Lower leg skin (tissue), 4 donors: ENCODE data around the gene SYT6. TPM values are rescaled to one million over a fixed set of nuclear protein-coding genes. Genes with fewer than 3 reads are reported as not detected.

Source experiments
- DNase-seq, 2 donors: peaks; one replicate each; pipeline ENCODE4 v3.0.0-alpha.2; 2019; ENCODE audit warnings: low spot score in 2 of 2
- H3K4me3 ChIP-seq: fragments of 200-600 bp; sonication (generic); 2 replicates; pipeline ENCODE4 v1.5.1; 2017; ENCODE audit warnings: mild to moderate bottlenecking, low read depth; ENCODE audit not compliant: poor library complexity, severe bottlenecking
- CTCF ChIP-seq, 3 donors: fragments of 450-650 bp; IDR thresholded peaks; one replicate each; pipeline ENCODE4 v1.5.1; 2016; ENCODE audit warnings: antibody characterized with exemption in 3 of 3, mild to moderate bottlenecking in 3 of 3, moderate library complexity in 2 of 3
- POLR2A ChIP-seq, 2 donors: fragments of 450-650 bp; IDR thresholded peaks; one replicate each; pipeline ENCODE4 v1.6.1; 2016 to 2017; ENCODE audit warnings: antibody characterized with exemption in 2 of 2, mild to moderate bottlenecking in 1 of 2, moderate library complexity in 1 of 2
- WGBS, 2 donors: methylation state at CpG; one replicate each; pipeline ENCODE4 v1.1.5; 2018; 5-methylcytosine and 5-hydroxymethylcytosine counted together
- intact Hi-C: fragments of 100-400 bp; cut with DNase I; formaldehyde crosslinking; loops from one replicate; pipeline ENCODE4 v1.15.0; 2023; ENCODE audit warnings: low total_unique reads
- total RNA-seq, 4 donors: library from RNA; depleted of rRNA; stranded (reverse); fragments of >200 nt; gene quantifications; one replicate each; pipeline ENCODE4 v1.1.0, GENCODE V29; 2016

SYT6 gene
- total RNA-seq, 4 donors from 2014 or later: 0.10 to 4.5 TPM; not detected in 2

- intact Hi-C loops: no loop called here
Measured at GRCh38 chr1:114192328-114192727, 38.7 kb upstream of the SYT6 start.

GRCh38 chr1:114189398-114189797 is 35.7 kb upstream of the SYT6 start:
- TF ChIP-seq POLR2A (IDR thresholded peaks at IDR 0.05): no peak
- no peak for TF ChIP-seq CTCF (IDR thresholded peaks at IDR 0.05)
- intact Hi-C loops: no loop called here
- no peak for DNase-seq
- no peak overlapping the region for H3K4me3 ChIP-seq
- WGBS, 2 donors: 87 to 89% methylated on average over 3 of the region's 3 CpGs

More at GRCh38 chr1:114192328-114192727, 38.7 kb upstream of the SYT6 start:
- TF ChIP-seq POLR2A (IDR thresholded peaks at IDR 0.05) (no peak), CTCF (IDR thresholded peaks at IDR 0.05) (no peak)
- H3K4me3 ChIP-seq: no peak overlapping the region
- WGBS, 2 donors: 72 to 81% methylated on average over 5 of the region's 5 CpGs
- no peak for DNase-seq

- 71 to 83% methylated on average over 4 of the region's 4 CpGs for WGBS, 2 donors
- no peak for DNase-seq
- intact Hi-C loops: no loop called here
- no peak overlapping the region for H3K4me3 ChIP-seq
- TF ChIP-seq CTCF (IDR thresholded peaks at IDR 0.05) (no peak), POLR2A (IDR thresholded peaks at IDR 0.05) (no peak)
Measured at GRCh38 chr1:114181356-114181755, 27.7 kb upstream of the SYT6 start.

- H3K4me3 ChIP-seq: no peak overlapping the region
- no peak for TF ChIP-seq POLR2A (IDR thresholded peaks at IDR 0.05)
- TF ChIP-seq CTCF (IDR thresholded peaks at IDR 0.05): no peak
- DNase-seq: no peak
- WGBS, 2 donors: 94% methylated on average over 5 of the region's 5 CpGs
- intact Hi-C loops: no loop called here
Measured at GRCh38 chr1:114180742-114181141, 27.1 kb upstream of the SYT6 start.

GRCh38 chr1:114178936-114179335 is 25.3 kb upstream of the SYT6 start:
- no peak for DNase-seq
- no peak for TF ChIP-seq CTCF (IDR thresholded peaks at IDR 0.05)
- no peak for TF ChIP-seq POLR2A (IDR thresholded peaks at IDR 0.05)
- no peak overlapping the region for H3K4me3 ChIP-seq
- WGBS, 2 donors: 82 to 85% methylated on average over 2 of the region's 2 CpGs
- intact Hi-C loops: loop anchor here (10.0 kb wide), 1 partner anchor 1314 kb away; no protein-coding TSS in a partner anchor

GRCh38 chr1:114177282-114177681 is 23.6 kb upstream of the SYT6 start:
- DNase-seq: no peak
- intact Hi-C loops: loop anchor here (10.0 kb wide), 1 partner anchor 1312 kb away; no protein-coding TSS in a partner anchor
- TF ChIP-seq CTCF (IDR thresholded peaks at IDR 0.05) (no peak), POLR2A (IDR thresholded peaks at IDR 0.05) (no peak)

More at GRCh38 chr1:114177282-114177681, 23.6 kb upstream of the SYT6 start:
- H3K4me3 ChIP-seq: no peak overlapping the region
